H9 (cell line): ENCODE data around the gene TCF7L2. TPM values are rescaled to one million over a fixed set of nuclear protein-coding genes. Genes with fewer than 3 reads are reported as not detected.

Source experiments
- DNase-seq: peaks from one replicate; pipeline ENCODE4 v3.0.0-alpha.2; 2017
- H2AFZ ChIP-seq: one replicate; pipeline ENCODE4 v1.6.1; 2013; ENCODE audit warnings: mild to moderate bottlenecking, low read length, control low read depth, moderate library complexity
- H2AK5ac ChIP-seq: 2 replicates; pipeline ENCODE4 v1.6.1; 2013; ENCODE audit warnings: low read length, control low read depth, mixed read lengths; ENCODE audit not compliant: insufficient read length
- H2BK120ac ChIP-seq: one replicate; pipeline ENCODE4 v1.6.1; 2013; ENCODE audit warnings: low read depth, mild to moderate bottlenecking, low read length, control low read depth, inconsistent platforms; ENCODE audit not compliant: poor library complexity, severe bottlenecking
- H2BK12ac ChIP-seq: 2 replicates; pipeline ENCODE4 v1.6.1; 2013; ENCODE audit warnings: low read length, control low read depth, mixed read lengths, low read depth; ENCODE audit not compliant: insufficient read length
- H2BK15ac ChIP-seq: 2 replicates; pipeline ENCODE4 v1.6.1; 2013; ENCODE audit warnings: low read depth, low read length, control low read depth
- H2BK20ac ChIP-seq: one replicate; pipeline ENCODE4 v1.6.1; 2013; ENCODE audit warnings: low read depth, mild to moderate bottlenecking, low read length, control low read depth, inconsistent platforms; ENCODE audit not compliant: poor library complexity, severe bottlenecking
- H2BK5ac ChIP-seq: 2 replicates; pipeline ENCODE4 v1.6.1; 2013; ENCODE audit warnings: low read length, control low read depth, mixed read lengths; ENCODE audit not compliant: insufficient read length
- H3K14ac ChIP-seq: 2 replicates; pipeline ENCODE4 v1.6.1; 2013; ENCODE audit warnings: low read length, control low read depth; ENCODE audit not compliant: insufficient read depth
- H3K18ac ChIP-seq: 2 replicates; pipeline ENCODE4 v1.6.1; 2013; ENCODE audit warnings: low read depth, mild to moderate bottlenecking, mixed read lengths, low read length, control low read depth; ENCODE audit not compliant: insufficient read length
- H3K23ac ChIP-seq: 2 replicates; pipeline ENCODE4 v1.6.1; 2013; ENCODE audit warnings: low read length, control low read depth, mixed read lengths, low read depth; ENCODE audit not compliant: insufficient read length
- H3K23me2 ChIP-seq: 2 replicates; pipeline ENCODE4 v1.6.1; 2013; ENCODE audit warnings: low read depth, mild to moderate bottlenecking, mixed read lengths, low read length, control low read depth; ENCODE audit not compliant: insufficient read length, poor library complexity, severe bottlenecking
- H3K27ac ChIP-seq: 2 replicates; pipeline ENCODE4 v1.5.1; 2013; ENCODE audit warnings: low read length, control low read depth, mixed read lengths, low read depth; ENCODE audit not compliant: insufficient read length
- H3K27me3 ChIP-seq: 2 replicates; pipeline ENCODE4 v1.6.1; 2013; ENCODE audit warnings: low read length, control low read depth, inconsistent platforms; ENCODE audit not compliant: insufficient read depth
- H3K4ac ChIP-seq: 2 replicates; pipeline ENCODE4 v1.6.1; 2013; ENCODE audit warnings: low read depth, mild to moderate bottlenecking, control low read depth, inconsistent platforms, low read length, moderate library complexity
- H3K4me1 ChIP-seq: 2 replicates; pipeline ENCODE4 v1.6.1; 2013; ENCODE audit warnings: low read length, control low read depth, inconsistent platforms; ENCODE audit not compliant: insufficient read depth
- H3K4me2 ChIP-seq: 2 replicates; pipeline ENCODE4 v1.6.1; 2013; ENCODE audit warnings: low read length, control low read depth, mixed read lengths; ENCODE audit not compliant: insufficient read length, insufficient read depth
- H3K56ac ChIP-seq: 2 replicates; pipeline ENCODE4 v1.6.1; 2013; ENCODE audit warnings: low read depth, mild to moderate bottlenecking, mixed read lengths, low read length, control low read depth; ENCODE audit not compliant: insufficient read length
- H3K79me1 ChIP-seq: 2 replicates; pipeline ENCODE4 v1.6.1; 2013; ENCODE audit warnings: low read depth, mild to moderate bottlenecking, moderate library complexity, low read length, control low read depth, inconsistent platforms; ENCODE audit not compliant: insufficient read depth, poor library complexity, severe bottlenecking
- H3K79me2 ChIP-seq: 2 replicates; pipeline ENCODE4 v1.6.1; 2013; ENCODE audit warnings: low read length, control low read depth, inconsistent platforms; ENCODE audit not compliant: insufficient read depth
- H3K9ac ChIP-seq: 2 replicates; pipeline ENCODE4 v1.6.1; 2013; ENCODE audit warnings: low read length, control low read depth, mixed read lengths; ENCODE audit not compliant: insufficient read length; ENCODE audit errors: extremely low read depth
- H3K9me3 ChIP-seq: one replicate; pipeline ENCODE4 v1.6.1; 2013; ENCODE audit warnings: low read depth, low read length, inconsistent platforms; ENCODE audit not compliant: control insufficient read depth
- H3T11ph ChIP-seq: one replicate; pipeline ENCODE4 v1.6.1; 2013; ENCODE audit warnings: mild to moderate bottlenecking, low read length, control low read depth, inconsistent platforms
- H4K20me1 ChIP-seq: one replicate; pipeline ENCODE4 v1.6.1; 2013; ENCODE audit not compliant: control insufficient read depth, insufficient read length, insufficient read depth
- H4K5ac ChIP-seq: 2 replicates; pipeline ENCODE4 v1.6.1; 2013; ENCODE audit warnings: low read depth, mild to moderate bottlenecking, mixed read lengths, low read length, control low read depth; ENCODE audit not compliant: insufficient read length
- H4K8ac ChIP-seq: replicated peaks from 2 replicates; pipeline ENCODE4 v1.6.1; 2013; ENCODE audit warnings: low read length, control low read depth, mixed read lengths, low read depth; ENCODE audit not compliant: insufficient read length
- H4K91ac ChIP-seq: 2 replicates; pipeline ENCODE4 v1.6.1; 2013; ENCODE audit warnings: low read depth, mild to moderate bottlenecking, moderate library complexity, mixed read lengths, low read length, control low read depth; ENCODE audit not compliant: insufficient read length
- H3K27ac Mint-ChIP-seq, 3 experiments: 2 replicates in 2 of 3; 3 replicates in 1 of 3; pipeline ENCODE4 v1.8.0; 2020 to 2021; ENCODE audit warnings: mixed read lengths in 3 of 3, mild to moderate bottlenecking in 1 of 3, moderate library complexity in 1 of 3
- H3K27me3 Mint-ChIP-seq: 2 replicates; pipeline ENCODE4 v1.8.0; 2021; ENCODE audit warnings: low read depth, mild to moderate bottlenecking, moderate library complexity, mixed read lengths
- H3K36me3 Mint-ChIP-seq, 3 experiments: 2 replicates in 2 of 3; 3 replicates in 1 of 3; pipeline ENCODE4 v1.8.0; 2020 to 2021; ENCODE audit warnings: low read depth in 3 of 3, mixed read lengths in 3 of 3; ENCODE audit not compliant: insufficient read depth in 1 of 3
- H3K4me1 Mint-ChIP-seq, 2 experiments: 2 replicates each; pipeline ENCODE4 v1.8.0; 2020; ENCODE audit warnings: mixed read lengths in 2 of 2
- H3K4me3 Mint-ChIP-seq, 2 experiments: 2 replicates in 1 of 2; 3 replicates in 1 of 2; pipeline ENCODE4 v1.8.0; 2020 to 2021; ENCODE audit warnings: mild to moderate bottlenecking in 2 of 2, mixed read lengths in 2 of 2, moderate library complexity in 1 of 2
- H3K9me3 Mint-ChIP-seq, 2 experiments: 2 replicates in 1 of 2; 3 replicates in 1 of 2; pipeline ENCODE4 v1.8.0; 2020; ENCODE audit warnings: mild to moderate bottlenecking in 2 of 2, mixed read lengths in 2 of 2, moderate library complexity in 1 of 2
- CTCF ChIP-seq: fragments of 200-600 bp; sonication (generic); conservative IDR thresholded peaks from 3 replicates; pipeline ENCODE4 v1.8.0; 2021; ENCODE audit warnings: antibody characterized with exemption, mild to moderate bottlenecking
- WGBS: extraction: QIAGEN DNeasy Blood & Tissue Kit; methylation state at CpG from one replicate; pipeline ENCODE4 v1.1.7; 2013; ENCODE audit warnings: missing lambda C conversion rate, low lambda C conversion rate, mixed read lengths; ENCODE audit not compliant: insufficient read length; ENCODE audit errors: extremely low coverage; 5-methylcytosine and 5-hydroxymethylcytosine counted together
- long read RNA-seq: library from polyadenylated mRNA; unstranded; transcript quantifications from one replicate; pipeline ENCODE4 v2.0.0, GENCODE V29; 2020
- total RNA-seq: library from RNA; stranded (reverse); gene quantifications from 2 replicates; pipeline ENCODE4 v1.2.1, GENCODE V29; 2021

The TCF7L2 gene
- 71.1 and 73.0 TPM in 2 replicates for total RNA-seq
- long read RNA-seq, partial matches to known transcripts, result 29 of 63 reads
- long read RNA-seq, other reads (novel, unspliced or antisense), result 30 of 63 reads

DNA sequence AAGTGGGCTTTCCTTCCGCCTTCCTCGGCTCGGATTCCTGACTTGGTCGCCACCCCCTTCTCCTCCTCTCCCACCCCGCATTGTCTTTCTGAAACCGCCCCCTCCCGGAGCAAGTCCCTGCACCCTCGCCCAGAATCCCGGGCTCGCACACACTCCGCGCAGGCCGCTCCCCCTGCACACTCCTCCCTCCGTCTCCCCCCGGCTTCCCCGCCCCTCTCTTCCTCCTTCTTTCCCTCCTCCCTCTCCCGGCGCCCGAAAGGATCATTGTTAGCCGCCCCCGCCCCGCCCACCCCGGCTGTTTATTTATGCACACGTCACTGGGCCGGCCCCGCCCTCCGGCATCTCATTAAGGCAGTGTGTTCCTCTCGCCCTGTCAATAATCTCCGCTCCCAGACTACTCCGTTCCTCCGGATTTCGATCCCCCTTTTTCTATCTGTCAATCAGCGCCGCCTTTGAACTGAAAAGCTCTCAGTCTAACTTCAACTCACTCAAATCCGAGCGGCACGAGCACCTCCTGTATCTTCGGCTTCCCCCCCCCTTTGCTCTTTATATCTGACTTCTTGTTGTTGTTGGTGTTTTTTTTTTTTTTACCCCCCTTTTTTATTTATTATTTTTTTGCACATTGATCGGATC is at the start of gene TCF7L2:
Gene TCF7L2 (plus strand): TSS at position 373 of the 633 bp plus-strand sequence. CDS start 510 bp downstream, outside the sequence.
- H3K79me1 ChIP-seq, result no peaks in the 10 kb centered on the region
- no CpG with 5 or more reads among the region's 39 CpGs for WGBS

More for the DNA sequence above, at the start of gene TCF7L2:
- no peak within 1 kb of the TSS for H2BK120ac ChIP-seq
- H3T11ph ChIP-seq, result no peak within 1 kb of the TSS
- peak; percentile 99 for DNase-seq
- H4K8ac ChIP-seq, result no peak within 1 kb of the TSS
- H2AK5ac ChIP-seq, result no peak within 1 kb of the TSS
- Mint-ChIP-seq H3K4me3 (peak within 1 kb of the TSS; percentile 98 to 100), H3K9me3 (peaks cover 0 to 4% of the 10 kb centered on the region in 2 experiments; a peak in 3 of 5 replicates), H3K27ac (peak within 1 kb of the TSS; percentile 97 to 99 (median 98)), H3K36me3 (peaks cover 12 to 27% (median 23%) of the 10 kb centered on the region in 3 experiments), H3K27me3 (no peaks in the 10 kb centered on the region), H3K4me1 (peaks cover 51% of the 10 kb centered on the region in 2 experiments)
- no peak within 1 kb of the TSS for H2BK15ac ChIP-seq
- no peak within 1 kb of the TSS for H4K91ac ChIP-seq
- H3K23ac ChIP-seq, result no peak within 1 kb of the TSS
- no peak within 1 kb of the TSS for H3K18ac ChIP-seq
- H4K20me1 ChIP-seq, result no peaks in the 10 kb centered on the region
- H2BK20ac ChIP-seq, result no peak within 1 kb of the TSS
- H3K9me3 ChIP-seq, result no peaks in the 10 kb centered on the region
- no peak within 1 kb of the TSS for H2AFZ ChIP-seq
- peaks cover 17% of the 10 kb centered on the region; the same call in 1 of the 2 replicates for H3K79me2 ChIP-seq
- H2BK12ac ChIP-seq, result no peak within 1 kb of the TSS
- H3K4me1 ChIP-seq, result peaks cover 9% of the 10 kb centered on the region
- peaks cover 23% of the 10 kb centered on the region for H3K23me2 ChIP-seq
- H4K5ac ChIP-seq, result no peak within 1 kb of the TSS
- H3K56ac ChIP-seq, result no peak within 1 kb of the TSS
- H3K27ac ChIP-seq, result peak within 1 kb of the TSS; percentile 57
- peak within 1 kb of the TSS; percentile 76 for H3K9ac ChIP-seq
- no peak within 1 kb of the TSS for H2BK5ac ChIP-seq
- TF ChIP-seq CTCF, result no peak
- no peak within 1 kb of the TSS for H3K4ac ChIP-seq
- peak within 1 kb of the TSS; percentile 63; the same call in 1 of the 2 replicates for H3K14ac ChIP-seq
- H3K4me2 ChIP-seq, result peak within 1 kb of the TSS; percentile 72
- no peaks in the 10 kb centered on the region for H3K27me3 ChIP-seq
